Neural cell (in vitro differentiated cells): ENCODE data around the gene PTPRA.

Experiments
- EP300 ChIP-seq: fragments of 450-650 bp; conservative IDR thresholded peaks from 2 replicates; pipeline ENCODE4 v1.6.1; 2014; ENCODE audit warnings: antibody characterized with exemption, mild to moderate bottlenecking, moderate library complexity; ENCODE audit not compliant: poor library complexity, severe bottlenecking
- EZH2 ChIP-seq: fragments of 200-600, 300-800 bp; shearing (Covaris generic), sonication (generic); IDR thresholded peaks from 2 replicates; pipeline ENCODE4 v1.6.1; 2014; ENCODE audit warnings: antibody characterized with exemption, low read length, borderline replicate concordance, mild to moderate bottlenecking; ENCODE audit not compliant: insufficient read depth, poor library complexity, severe bottlenecking
- POLR2AphosphoS5 ChIP-seq: IDR thresholded peaks from 2 replicates; pipeline ENCODE4 v1.6.1; 2012
- REST ChIP-seq: IDR thresholded peaks from 2 replicates; pipeline ENCODE4 v1.6.1; 2012; ENCODE audit warnings: borderline replicate concordance
- TF ChIP-seq, protein P1 (sequence below): fragments of 450-650 bp; IDR thresholded peaks from 2 replicates; pipeline ENCODE4 v1.5.1; 2014; ENCODE audit warnings: antibody characterized with exemption, mild to moderate bottlenecking, moderate library complexity; ENCODE audit not compliant: poor library complexity, severe bottlenecking

GRCh38 chr20:2865630-2866029 lies 7.7 kb upstream of the PTPRA start:
- TF ChIP-seq, protein P1, sequence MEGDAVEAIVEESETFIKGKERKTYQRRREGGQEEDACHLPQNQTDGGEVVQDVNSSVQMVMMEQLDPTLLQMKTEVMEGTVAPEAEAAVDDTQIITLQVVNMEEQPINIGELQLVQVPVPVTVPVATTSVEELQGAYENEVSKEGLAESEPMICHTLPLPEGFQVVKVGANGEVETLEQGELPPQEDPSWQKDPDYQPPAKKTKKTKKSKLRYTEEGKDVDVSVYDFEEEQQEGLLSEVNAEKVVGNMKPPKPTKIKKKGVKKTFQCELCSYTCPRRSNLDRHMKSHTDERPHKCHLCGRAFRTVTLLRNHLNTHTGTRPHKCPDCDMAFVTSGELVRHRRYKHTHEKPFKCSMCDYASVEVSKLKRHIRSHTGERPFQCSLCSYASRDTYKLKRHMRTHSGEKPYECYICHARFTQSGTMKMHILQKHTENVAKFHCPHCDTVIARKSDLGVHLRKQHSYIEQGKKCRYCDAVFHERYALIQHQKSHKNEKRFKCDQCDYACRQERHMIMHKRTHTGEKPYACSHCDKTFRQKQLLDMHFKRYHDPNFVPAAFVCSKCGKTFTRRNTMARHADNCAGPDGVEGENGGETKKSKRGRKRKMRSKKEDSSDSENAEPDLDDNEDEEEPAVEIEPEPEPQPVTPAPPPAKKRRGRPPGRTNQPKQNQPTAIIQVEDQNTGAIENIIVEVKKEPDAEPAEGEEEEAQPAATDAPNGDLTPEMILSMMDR = no peak
- TF ChIP-seq POLR2AphosphoS5 = no peak
- no peak for TF ChIP-seq EZH2
- TF ChIP-seq EP300 = no peak
- no peak for TF ChIP-seq REST
